ENCODE data around the gene PRDM16.

Gene PRDM16

GRCh38 chr1:3062616-3063378 lies 6.2 kb upstream of the PRDM16 start:
- H3K9ac ChIP-seq (ENCODE audit: low read depth, low read length, poor library complexity) = no peak overlapping the region
- H2AFZ ChIP-seq (ENCODE audit: low read length) = no peak overlapping the region
- no peak overlapping the region for H4K91ac ChIP-seq (ENCODE audit: low read depth, low read length, poor library complexity)
- peak overlapping the region; percentile 24 for H2BK120ac ChIP-seq (ENCODE audit: low read depth, low read length)
- H3K4ac ChIP-seq (ENCODE audit: low read length) = no peak overlapping the region
- H2AK5ac ChIP-seq (ENCODE audit: low read depth, low read length) = peak overlapping the region; percentile 78
- H3K4me3 ChIP-seq (ENCODE audit: low read length in 2 of 2) = peak overlapping the region in 1 of 2 donors; percentile 33
- H4K8ac ChIP-seq (ENCODE audit: low read depth, low read length) = no peak overlapping the region
- H3K27me3 ChIP-seq (ENCODE audit: control insufficient read depth in 3 of 3, insufficient read depth in 3 of 3, low read depth in 1 of 3, low read length in 3 of 3) = peaks cover 39 to 97% (median 70%) of the 10 kb centered on the region in 3 experiments
- peaks cover 0 to 3% of the 10 kb centered on the region in 2 donors for H3K9me3 ChIP-seq (replicated peaks in 1 of 2; ENCODE audit: control insufficient read depth in 2 of 2, insufficient read depth in 1 of 2, low read depth in 1 of 2, low read length in 2 of 2)
- no peak overlapping the region for H3K27ac ChIP-seq (replicated peaks; ENCODE audit: low read length)
- peaks cover 4% of the 10 kb centered on the region for H3K79me1 ChIP-seq (ENCODE audit: low read depth, low read length)
- no peak for DNase-seq (ENCODE audit: low spot score)
- H2BK12ac ChIP-seq (ENCODE audit: low read length) = no peak overlapping the region
- H3K36me3 ChIP-seq (replicated peaks in 1 of 2; ENCODE audit: control insufficient read depth in 2 of 2, insufficient read depth in 2 of 2, low read length in 2 of 2) = no peaks in the 10 kb centered on the region
- no peak overlapping the region for H2BK5ac ChIP-seq (ENCODE audit: low read length)
- H3K18ac ChIP-seq (ENCODE audit: low read length) = peak overlapping the region; percentile 78
- H3K4me1 ChIP-seq (ENCODE audit: control insufficient read depth in 2 of 2, insufficient read depth in 1 of 2, low read depth in 1 of 2, low read length in 2 of 2) = peaks cover 0 to 22% of the 10 kb centered on the region in 2 donors
- H2BK15ac ChIP-seq (ENCODE audit: low read length) = peak overlapping the region; percentile 54
- peak overlapping the region; percentile 14 for H3K14ac ChIP-seq (ENCODE audit: low read length)
- H3K4me2 ChIP-seq (ENCODE audit: insufficient read depth, low read length, poor library complexity, severe bottlenecking) = peak overlapping the region; percentile 51
- H3K23ac ChIP-seq (ENCODE audit: low read depth, low read length, poor library complexity) = no peak overlapping the region
- WGBS, 2 donors (ENCODE audit: extremely low coverage in 2 of 2, insufficient read length in 2 of 2, insufficient replicate concordance in 1 of 2) = no CpG with 5 or more reads among the region's 50 CpGs

- H3K9ac ChIP-seq (ENCODE audit: low read depth, low read length, poor library complexity) = peak overlapping the region; percentile 57
- WGBS, 2 donors (ENCODE audit: extremely low coverage in 2 of 2, insufficient read length in 2 of 2, insufficient replicate concordance in 1 of 2) = no CpG with 5 or more reads among the region's 91 CpGs
These were observed 5.4 kb upstream of the PRDM16 start for GRCh38 chr1:3063379-3064295.

GRCh38 chr1:3064296-3064850 lies 4.6 kb upstream of the PRDM16 start:
- Histone ChIP-seq H2BK12ac (ENCODE audit: low read length) (no peak overlapping the region), H3K27ac (replicated peaks; ENCODE audit: low read length) (no peak overlapping the region), H2AK5ac (ENCODE audit: low read depth, low read length) (peak overlapping the region; percentile 64), H3K4me3 (ENCODE audit: low read length in 2 of 2) (no peak overlapping the region), H3K18ac (ENCODE audit: low read length) (peak overlapping the region; percentile 16), H3K79me1 (ENCODE audit: low read depth, low read length) (peaks cover 4% of the 10 kb centered on the region), H3K9me3 (replicated peaks in 1 of 2; ENCODE audit: control insufficient read depth in 2 of 2, insufficient read depth in 1 of 2, low read depth in 1 of 2, low read length in 2 of 2) (peaks cover 0 to 3% of the 10 kb centered on the region in 2 donors), H2BK120ac (ENCODE audit: low read depth, low read length) (no peak overlapping the region), H3K14ac (ENCODE audit: low read length) (no peak overlapping the region), H2BK5ac (ENCODE audit: low read length) (no peak overlapping the region), H3K4me1 (ENCODE audit: control insufficient read depth in 2 of 2, insufficient read depth in 1 of 2, low read depth in 1 of 2, low read length in 2 of 2) (peaks cover 0 to 22% of the 10 kb centered on the region in 2 donors), H3K4me2 (ENCODE audit: insufficient read depth, low read length, poor library complexity, severe bottlenecking) (no peak overlapping the region), H4K91ac (ENCODE audit: low read depth, low read length, poor library complexity) (no peak overlapping the region), H3K9ac (ENCODE audit: low read depth, low read length, poor library complexity) (no peak overlapping the region), H2AFZ (ENCODE audit: low read length) (no peak overlapping the region), H3K4ac (ENCODE audit: low read length) (no peak overlapping the region), H3K27me3 (ENCODE audit: control insufficient read depth in 3 of 3, insufficient read depth in 3 of 3, low read depth in 1 of 3, low read length in 3 of 3) (peaks cover 43 to 96% (median 79%) of the 10 kb centered on the region in 3 experiments), H2BK15ac (ENCODE audit: low read length) (peak overlapping the region; percentile 7), H3K23ac (ENCODE audit: low read depth, low read length, poor library complexity) (no peak overlapping the region), H4K8ac (ENCODE audit: low read depth, low read length) (no peak overlapping the region), H3K36me3 (replicated peaks in 1 of 2; ENCODE audit: control insufficient read depth in 2 of 2, insufficient read depth in 2 of 2, low read length in 2 of 2) (no peaks in the 10 kb centered on the region)
- no peak for DNase-seq (ENCODE audit: low spot score)
- WGBS, 2 donors (ENCODE audit: extremely low coverage in 2 of 2, insufficient read length in 2 of 2, insufficient replicate concordance in 1 of 2) = no CpG with 5 or more reads among the region's 17 CpGs

More at GRCh38 chr1:3063379-3064295, 5.4 kb upstream of the PRDM16 start:
- Histone ChIP-seq H3K4me2 (ENCODE audit: insufficient read depth, low read length, poor library complexity, severe bottlenecking) (peak overlapping the region; percentile 50), H3K14ac (ENCODE audit: low read length) (peak overlapping the region; percentile 14), H3K23ac (ENCODE audit: low read depth, low read length, poor library complexity) (peak overlapping the region; percentile 90), H3K4me1 (ENCODE audit: control insufficient read depth in 2 of 2, insufficient read depth in 1 of 2, low read depth in 1 of 2, low read length in 2 of 2) (peaks cover 0 to 22% of the 10 kb centered on the region in 2 donors), H2BK5ac (ENCODE audit: low read length) (no peak overlapping the region), H2BK12ac (ENCODE audit: low read length) (peak overlapping the region; percentile 24), H4K8ac (ENCODE audit: low read depth, low read length) (no peak overlapping the region), H2BK120ac (ENCODE audit: low read depth, low read length) (peak overlapping the region; percentile 24), H2AFZ (ENCODE audit: low read length) (peak overlapping the region; percentile 29), H3K27ac (replicated peaks; ENCODE audit: low read length) (no peak overlapping the region), H3K9me3 (replicated peaks in 1 of 2; ENCODE audit: control insufficient read depth in 2 of 2, insufficient read depth in 1 of 2, low read depth in 1 of 2, low read length in 2 of 2) (peaks cover 0 to 3% of the 10 kb centered on the region in 2 donors), H2AK5ac (ENCODE audit: low read depth, low read length) (peak overlapping the region; percentile 78), H3K18ac (ENCODE audit: low read length) (peak overlapping the region; percentile 96), H3K79me1 (ENCODE audit: low read depth, low read length) (peaks cover 4% of the 10 kb centered on the region), H3K4me3 (ENCODE audit: low read length in 2 of 2) (peak overlapping the region in 1 of 2 donors; percentile 33), H3K27me3 (ENCODE audit: control insufficient read depth in 3 of 3, insufficient read depth in 3 of 3, low read depth in 1 of 3, low read length in 3 of 3) (peaks cover 43 to 99% (median 79%) of the 10 kb centered on the region in 3 experiments), H4K91ac (ENCODE audit: low read depth, low read length, poor library complexity) (no peak overlapping the region), H3K4ac (ENCODE audit: low read length) (no peak overlapping the region), H3K36me3 (replicated peaks in 1 of 2; ENCODE audit: control insufficient read depth in 2 of 2, insufficient read depth in 2 of 2, low read length in 2 of 2) (no peaks in the 10 kb centered on the region), H2BK15ac (ENCODE audit: low read length) (peak overlapping the region; percentile 54)
- DNase-seq (ENCODE audit: low spot score) = no peak

Measured in neuronal stem cell (in vitro differentiated cells).